GM18858 (cell line): ENCODE results near the gene GMPPB.
"Not testable (repeated sequence)": the region's sequence is repeated elsewhere in the genome, so short reads cannot be mapped to it uniquely, and the experiment has no call there.

Source experiments
- ATAC-seq: cut with Tn5 transposase; IDR thresholded peaks from one replicate; pipeline ENCODE4 v1.9.1; 2021; ENCODE audit not compliant: unreplicated experiment

Gene GMPPB

DNA sequence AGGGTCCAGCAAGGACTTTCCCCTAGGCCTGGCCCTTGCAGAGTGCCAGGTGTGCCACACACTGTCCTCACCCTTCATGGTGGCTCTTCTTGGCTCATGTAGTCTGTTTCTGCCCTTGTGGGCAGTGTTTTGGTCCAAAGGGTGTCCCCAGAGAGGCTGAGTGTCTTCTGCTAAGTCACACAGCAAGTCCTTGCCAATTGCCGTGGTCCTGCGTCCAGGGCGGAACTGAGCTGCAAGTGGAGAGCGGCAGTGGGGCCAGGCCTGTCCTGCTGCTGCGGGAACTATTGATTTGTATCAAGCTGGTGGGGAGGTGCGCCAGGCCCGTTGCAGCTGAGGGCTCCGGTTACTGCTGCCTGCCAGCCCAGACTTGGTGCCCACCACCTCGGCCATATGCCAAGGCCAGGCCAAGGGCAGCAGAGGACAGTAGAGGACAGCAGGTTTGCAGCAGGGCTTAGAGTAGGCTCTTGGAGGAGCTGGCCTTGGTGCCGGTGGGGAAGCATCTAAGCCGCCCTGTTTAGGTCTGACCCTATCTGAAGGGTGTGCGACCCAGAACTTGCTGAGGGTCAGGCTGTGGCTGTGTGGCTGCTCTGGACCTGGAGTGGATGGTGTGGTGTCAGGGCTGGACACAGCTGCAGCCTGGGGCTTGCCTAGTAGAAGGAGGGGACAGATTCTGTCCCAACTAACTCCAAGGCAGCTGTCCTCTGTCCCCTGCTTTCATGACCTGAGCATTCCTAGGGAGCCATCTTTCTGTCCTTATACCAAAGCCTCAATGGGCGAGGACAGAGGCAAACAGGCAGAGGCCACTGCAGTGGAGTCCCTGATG is 8.8 kb downstream of the GMPPB start:
- ATAC-seq, result no peak

GRCh38 chr3:49713336-49714105 is 10.2 kb downstream of the GMPPB start:
- ATAC-seq, result no peak

GRCh38 chr3:49712631-49713317 is 11.0 kb downstream of the GMPPB start:
- ATAC-seq, result no peak

- ATAC-seq, result no peak
Measured at GRCh38 chr3:49712166-49712565, 11.6 kb downstream of the GMPPB start.

DNA sequence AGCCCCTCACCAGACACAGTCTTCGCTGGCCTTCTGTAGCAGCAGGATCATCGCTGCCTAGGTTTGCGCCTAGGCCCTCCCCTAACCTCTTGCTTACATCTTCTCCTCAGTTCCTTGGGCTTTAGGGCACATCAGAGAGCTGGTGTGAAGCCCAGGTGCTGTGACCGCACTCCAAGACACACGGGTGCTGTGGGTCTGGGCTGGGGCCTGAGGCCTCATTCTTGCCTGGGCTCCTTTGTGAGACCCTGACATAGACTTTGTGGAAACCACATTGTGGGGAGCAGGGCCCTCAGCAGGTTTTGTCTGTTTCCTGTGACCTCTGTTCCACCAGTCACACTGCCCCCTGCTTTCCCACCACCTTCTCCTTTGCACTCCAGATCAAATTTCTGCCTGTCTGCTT is 12.3 kb downstream of the GMPPB start:
- no peak for ATAC-seq

DNA sequence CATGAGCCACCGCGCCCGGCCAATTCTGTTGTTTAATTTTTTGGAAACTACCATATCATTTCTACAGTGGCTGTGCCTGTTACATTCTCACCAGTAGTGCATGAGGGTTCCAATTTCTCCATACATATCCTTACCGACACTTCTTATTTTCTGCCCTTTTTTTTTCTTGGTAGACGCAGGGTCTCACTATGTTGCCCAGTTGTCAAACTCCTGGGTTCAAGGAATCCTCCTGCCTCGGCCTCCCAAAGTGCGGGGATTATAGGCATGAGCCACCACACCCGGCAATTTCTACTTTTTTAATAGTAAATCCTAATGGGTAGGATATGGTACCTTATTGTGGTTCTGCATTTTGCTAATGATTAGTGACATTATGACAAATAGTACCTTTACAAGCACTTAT is 13.9 kb downstream of the GMPPB start:
- ATAC-seq, result no peak

GRCh38 chr3:49707113-49707480 is 16.7 kb downstream of the GMPPB start:
- ATAC-seq, result no peak

GRCh38 chr3:49706456-49707112 is 17.2 kb downstream of the GMPPB start:
- no peak for ATAC-seq

DNA sequence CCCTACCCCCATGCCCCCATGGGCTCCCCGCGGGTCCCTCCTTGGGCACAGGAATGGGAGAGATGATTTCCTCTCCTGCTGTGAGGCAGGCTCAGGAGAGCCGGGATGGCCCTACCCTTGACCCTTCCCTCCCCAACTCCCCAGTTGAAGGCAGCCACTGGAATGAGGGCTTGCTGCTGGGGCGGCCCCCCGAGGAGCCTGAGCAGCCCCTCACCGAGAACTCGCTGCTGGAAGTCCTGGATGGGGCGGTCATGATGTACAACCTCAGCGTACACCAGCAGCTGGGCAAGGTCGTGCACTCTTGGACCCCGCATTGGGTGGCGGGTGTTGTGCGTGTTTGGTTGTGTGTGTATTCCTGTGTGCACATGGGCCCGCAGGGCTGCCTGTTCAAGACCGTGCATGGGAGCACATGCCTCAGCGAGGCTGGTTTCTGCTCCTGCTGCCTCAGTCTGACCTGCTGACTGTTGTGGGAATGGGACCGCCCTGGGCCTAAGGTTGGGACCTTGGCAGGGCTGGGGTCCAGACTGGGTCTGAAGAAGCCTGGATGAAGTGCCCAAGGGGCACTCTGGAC is 18.3 kb downstream of the GMPPB start:
- no peak for ATAC-seq

DNA sequence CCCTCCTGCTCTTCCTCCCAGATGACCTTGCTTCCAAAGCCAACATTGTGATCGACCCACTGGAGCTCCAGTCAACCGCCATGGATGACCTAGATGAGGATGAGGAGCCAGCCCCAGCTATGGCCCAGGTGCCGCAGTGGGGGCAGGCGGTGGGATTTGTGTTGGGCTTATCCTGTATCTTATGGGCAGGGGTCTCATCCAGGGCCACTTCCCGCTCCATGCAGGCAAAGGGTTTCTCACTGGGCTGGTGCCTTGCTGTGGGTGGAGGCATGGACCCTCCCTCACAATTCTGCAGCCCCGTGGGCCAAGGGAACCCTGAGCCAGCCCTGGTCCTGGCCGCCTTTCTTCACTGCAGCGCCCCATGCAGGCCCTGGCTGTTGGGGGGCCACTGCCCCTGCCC is 19.1 kb downstream of the GMPPB start:
- no peak for ATAC-seq

- ATAC-seq, result no peak
Measured at GRCh38 chr3:49703956-49704355, 19.8 kb downstream of the GMPPB start.

DNA sequence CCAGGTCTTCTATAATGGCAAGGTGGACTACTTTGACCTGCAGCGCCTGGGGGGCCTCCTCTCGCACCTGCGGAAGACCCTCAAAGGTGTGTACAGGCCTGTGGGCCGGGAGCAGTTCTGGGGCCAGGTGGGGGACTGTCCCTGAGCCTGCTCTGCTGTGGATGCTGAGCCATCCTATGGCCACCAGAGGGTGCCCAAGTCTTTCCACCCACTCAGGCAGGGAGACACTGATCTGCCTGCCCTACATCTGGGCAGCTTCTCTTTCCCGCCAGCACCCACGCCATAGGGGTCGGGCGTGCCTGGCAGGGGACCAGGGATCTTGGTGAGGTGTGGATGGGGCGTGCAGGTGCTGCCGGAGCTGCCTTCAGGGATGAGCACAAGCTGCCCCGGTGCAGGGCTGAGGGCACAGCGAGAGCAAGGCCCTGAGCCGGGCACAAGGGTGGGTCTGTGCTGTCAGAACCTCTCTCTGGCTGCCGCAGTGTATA is 20.3 kb downstream of the GMPPB start:
- ATAC-seq, result peak; percentile 77

DNA sequence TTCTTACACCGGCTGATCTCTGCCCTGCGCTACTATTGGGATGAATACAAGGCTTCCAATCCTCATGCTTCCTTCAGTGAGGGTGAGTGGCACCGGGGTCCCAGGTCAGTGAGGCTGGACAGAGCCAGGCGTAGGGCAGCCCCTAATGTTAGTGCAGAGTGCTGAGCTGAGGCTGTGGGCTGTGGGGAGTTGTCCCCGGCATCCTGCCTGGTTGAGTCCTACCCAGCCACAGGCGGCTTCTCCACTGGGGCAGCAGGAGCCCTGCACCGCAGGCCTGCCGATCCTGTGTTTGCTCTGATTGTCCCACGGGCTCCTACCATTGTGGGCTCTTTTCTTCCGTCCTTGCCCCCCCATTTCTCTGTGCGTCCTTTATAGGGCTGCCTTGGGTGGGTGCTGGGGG is 21.1 kb downstream of the GMPPB start:
- ATAC-seq, result no peak

DNA sequence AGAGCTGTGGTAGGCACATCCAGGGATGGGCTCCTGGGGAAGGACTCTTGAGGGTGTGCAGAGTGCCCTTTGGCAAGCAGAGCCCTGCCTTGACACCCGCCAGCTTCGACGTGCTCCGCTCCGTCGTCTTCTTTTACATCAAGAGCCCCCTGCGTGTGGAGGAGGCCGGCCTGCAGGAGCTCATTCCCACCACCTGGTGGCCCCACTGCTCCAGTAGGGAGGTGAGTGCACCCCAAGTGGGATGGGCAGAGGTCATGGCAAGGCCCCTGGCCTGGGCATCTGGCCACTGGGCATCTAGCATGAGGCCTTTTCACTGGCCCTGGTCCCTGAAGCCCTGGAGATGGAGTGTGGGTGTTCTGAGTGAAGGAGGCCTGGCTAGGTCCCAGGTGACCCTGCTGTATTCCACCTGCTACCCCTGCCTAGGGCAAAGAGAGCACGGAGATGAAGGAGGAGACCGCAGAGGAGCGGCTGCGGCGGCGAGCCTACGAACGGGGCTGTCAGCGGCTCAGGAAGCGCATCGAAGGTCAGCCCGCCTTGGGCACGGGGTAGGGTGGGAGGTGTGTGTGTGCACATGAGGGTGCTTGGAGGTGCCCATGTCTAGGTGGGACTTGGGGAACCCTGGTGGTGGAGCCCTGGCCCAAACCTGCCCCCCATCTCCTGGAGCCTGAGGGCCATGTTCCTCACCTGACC is 22.2 kb downstream of the GMPPB start:
- no peak for ATAC-seq

DNA sequence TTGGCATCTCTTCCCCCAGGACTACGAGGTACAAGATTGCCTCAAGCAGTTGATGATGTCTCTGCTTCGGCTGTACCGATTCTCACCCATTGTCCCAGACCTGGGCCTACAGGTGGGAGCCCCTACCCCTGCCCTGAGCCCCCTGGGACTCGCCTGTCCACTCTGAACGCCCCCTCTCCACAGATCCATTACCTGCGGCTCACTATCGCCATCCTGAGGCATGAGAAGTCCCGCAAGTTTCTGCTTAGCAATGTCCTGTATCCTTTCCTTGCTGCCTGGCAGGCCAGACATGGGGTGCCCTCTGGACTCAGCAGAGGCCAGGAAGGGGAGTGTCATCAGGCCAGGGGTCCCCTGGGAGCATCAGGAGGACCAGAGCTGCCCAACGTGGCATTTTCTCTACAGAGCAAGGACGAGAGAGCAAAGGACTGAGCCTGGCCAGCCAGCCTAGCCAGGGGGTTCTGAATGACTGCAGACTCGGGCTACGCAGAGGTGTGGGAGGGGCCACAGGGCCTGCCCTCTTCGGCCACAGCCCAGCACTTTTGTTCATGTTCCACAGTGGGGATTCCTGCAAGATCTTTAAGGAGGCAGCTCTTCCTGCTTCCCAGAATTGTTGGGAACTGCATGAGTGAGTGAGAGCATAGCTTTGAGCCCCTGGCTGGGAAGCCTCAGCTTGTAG is 23.2 kb downstream of the GMPPB start:
- ATAC-seq, result no peak

- ATAC-seq, result no peak
Measured at GRCh38 chr3:49700014-49700413, 23.7 kb downstream of the GMPPB start.

DNA sequence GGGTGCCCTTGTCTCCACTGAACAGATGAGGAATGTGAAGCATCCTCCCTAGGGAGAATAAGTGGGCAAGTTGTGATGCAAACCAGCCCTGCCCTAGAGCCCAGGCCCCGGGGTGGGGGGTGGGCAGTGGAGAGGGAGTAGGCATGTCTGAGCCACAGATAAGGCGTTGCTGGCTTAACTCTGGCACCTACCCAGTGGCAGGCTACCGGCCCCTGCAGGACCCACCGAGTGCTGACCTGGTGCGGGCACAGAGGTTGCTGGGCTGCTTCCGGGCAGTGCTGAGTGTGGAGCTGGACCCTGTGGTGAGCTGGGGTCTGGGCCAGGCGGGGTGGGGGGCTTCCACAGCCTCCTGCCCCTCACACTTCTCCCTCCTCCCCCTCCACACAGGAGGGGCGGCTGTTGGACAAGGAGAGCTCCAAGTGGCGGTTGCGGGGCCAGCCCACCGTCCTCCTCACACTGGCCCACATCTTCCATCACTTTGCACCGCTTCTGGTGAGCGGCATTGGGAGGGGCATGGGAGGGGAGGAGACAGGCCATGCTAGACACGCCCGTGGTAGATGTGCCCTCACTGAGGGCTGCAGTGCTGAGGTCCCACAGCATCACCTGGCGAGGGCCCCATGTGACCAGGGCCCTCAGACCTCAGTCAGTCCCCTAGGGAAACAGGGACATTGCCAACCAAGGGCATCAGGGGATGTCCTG is 24.3 kb downstream of the GMPPB start:
- no peak for ATAC-seq

GRCh38 chr3:49695350-49696015 is 28.3 kb downstream of the GMPPB start:
- not testable (repeated sequence) for ATAC-seq
